ENCODE results near the gene CMPK2.
A peak's percentile ranks its signal among the peaks of the same experiment; 100 is the strongest.

The CMPK2 gene

DNA sequence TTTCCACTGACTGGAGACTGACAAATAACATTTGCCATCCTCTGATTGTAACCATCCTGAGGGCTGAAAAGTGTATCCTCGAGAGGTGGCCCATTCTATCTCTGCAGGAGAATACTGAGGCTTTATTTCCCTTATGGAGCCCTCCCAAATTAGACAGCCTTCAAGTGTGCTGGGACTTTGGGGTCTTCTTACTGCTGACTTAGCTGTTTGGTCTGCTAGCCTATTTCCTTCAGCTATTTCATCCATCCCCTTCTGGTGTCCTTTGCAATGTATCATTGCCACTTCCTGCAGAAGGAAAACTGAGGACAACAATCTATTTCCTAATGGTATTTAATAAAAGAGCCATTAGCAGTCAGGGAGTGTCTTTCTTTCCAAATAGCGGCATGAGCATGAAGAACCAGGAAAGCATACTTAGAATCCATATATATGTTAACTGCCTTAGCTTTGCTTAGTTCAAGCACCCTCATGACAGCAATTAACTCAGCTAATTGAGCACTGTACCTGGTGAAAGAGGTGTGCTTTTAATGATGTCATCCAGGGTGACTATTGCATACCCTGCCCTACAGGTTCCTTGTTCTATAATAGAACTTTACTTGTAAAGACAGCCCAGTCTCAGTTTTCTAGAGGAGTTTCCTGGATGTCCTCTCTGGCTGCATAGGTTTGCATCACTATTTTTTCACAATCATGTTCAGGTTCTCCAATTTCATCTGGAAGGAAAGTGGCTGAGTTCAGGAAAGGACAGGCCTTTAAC lies 24.0 kb downstream of the CMPK2 start:
- no peak for DNase-seq

DNA sequence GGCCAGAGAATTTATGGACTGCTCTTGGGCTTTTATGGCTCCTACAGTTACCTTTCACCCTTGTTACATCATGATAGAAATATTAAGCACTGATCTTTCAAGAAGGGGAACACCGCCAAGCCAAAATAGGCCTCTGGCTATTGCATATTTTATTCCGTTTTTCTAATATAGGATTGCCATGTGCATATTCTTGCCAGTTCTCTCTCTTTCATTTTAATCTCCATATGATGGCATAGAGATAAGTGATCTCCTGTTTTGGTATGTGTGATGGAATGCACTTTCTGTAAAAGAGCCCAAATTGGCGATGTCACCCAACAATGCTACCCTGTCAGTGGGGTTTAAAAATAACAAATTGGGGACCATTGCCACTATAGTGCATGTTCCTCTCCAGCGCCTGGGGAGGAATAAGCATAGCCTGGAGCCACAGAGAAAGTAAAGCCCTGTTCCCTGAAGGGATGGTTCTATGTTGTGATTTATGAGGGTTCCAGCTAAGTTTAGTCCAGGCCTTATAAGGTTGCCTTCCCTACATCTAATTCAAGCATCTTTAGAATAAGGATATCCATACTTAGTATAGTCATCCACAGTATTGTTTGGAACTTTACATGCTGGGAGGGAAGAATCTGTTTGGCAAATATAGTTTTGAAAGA lies 26.9 kb downstream of the CMPK2 start:
- no peak for DNase-seq

DNA sequence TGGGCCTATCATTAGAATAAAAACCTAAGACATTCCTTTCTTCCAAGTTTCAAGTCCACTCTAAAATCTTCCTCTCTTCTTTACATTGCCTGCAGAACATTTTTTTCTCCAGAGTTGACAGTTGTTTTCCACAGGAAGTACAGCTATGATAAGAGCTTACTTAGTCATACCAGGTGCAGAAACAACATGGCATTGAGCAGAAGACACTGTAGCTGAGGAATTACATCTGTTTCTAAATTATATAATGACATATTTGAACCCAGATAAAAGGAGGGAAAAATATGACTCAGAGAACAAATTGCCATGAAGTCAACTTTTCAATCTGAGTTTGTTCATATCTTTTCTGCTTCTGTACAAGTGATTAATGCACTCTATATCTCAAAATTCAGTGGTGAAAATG lies 30.2 kb downstream of the CMPK2 start:
- no peak for DNase-seq

DNA sequence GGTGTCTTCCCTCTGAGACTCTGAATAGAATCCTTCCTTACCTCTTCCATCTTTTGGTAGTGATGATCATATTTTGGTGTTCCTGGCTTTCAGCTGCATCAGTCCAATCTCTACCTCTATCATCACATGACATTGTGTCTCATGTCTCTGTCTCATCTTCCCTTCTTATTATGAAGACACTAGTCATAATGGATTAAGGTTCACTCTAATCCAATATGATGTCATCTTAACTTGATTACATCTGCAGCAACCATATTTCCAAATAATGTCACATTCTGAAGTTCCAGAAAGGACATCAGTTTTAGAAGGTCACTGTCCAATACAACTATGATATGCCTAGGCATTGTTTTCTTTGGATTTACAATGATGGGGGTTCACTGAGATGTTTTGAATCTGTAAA lies 31.5 kb downstream of the CMPK2 start:
- DNase-seq = no peak

DNA sequence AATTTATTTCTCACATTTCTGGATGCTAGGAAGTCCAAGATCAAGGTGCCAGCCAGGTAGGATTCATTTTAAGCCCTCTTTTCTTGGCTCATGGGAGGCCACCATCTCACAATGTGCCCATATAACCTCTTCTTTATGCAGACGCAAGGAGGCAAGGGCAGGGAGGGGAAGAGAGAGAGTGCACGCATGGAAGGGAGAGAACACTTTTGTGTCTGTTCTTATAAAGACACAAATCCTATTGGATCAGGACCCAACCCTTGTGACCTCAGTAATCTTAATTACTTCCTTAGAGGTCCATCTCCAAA lies 32.5 kb downstream of the CMPK2 start:
- DNase-seq = no peak

DNA sequence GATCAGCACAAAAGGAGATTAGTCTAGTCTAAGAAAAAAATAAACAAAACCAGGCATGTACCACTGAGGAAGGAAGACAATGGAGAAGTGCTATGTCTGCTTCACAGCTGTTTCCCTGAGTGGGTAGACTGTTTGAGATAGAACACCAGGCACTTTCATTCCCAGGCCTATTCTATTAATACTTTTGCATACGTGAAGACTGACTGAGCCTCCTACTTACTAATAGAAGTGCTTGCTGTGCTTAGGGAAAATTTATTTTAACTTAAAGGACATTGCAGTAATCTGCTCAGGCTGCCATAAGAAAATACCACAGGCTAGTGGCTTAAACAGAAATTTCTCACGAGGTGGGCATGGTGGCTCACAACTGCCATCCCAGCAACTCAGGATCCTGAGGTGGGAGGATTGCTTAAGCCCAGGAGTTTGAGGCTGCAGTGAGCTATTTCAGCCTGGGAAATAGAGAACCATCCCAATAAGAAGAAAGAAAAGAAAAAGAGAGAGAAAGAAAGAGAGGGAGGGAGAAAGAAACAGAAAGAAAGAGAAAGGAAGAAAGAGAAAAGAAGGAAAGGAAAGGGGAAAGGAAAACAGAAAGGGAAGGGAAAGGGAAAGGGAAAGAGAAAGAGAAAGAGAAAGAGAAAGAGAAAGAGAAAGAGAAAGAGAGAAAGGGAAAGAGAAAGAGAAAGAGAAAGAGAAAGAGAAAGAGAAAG lies 33.0 kb downstream of the CMPK2 start:
- DNase-seq = no peak

DNA sequence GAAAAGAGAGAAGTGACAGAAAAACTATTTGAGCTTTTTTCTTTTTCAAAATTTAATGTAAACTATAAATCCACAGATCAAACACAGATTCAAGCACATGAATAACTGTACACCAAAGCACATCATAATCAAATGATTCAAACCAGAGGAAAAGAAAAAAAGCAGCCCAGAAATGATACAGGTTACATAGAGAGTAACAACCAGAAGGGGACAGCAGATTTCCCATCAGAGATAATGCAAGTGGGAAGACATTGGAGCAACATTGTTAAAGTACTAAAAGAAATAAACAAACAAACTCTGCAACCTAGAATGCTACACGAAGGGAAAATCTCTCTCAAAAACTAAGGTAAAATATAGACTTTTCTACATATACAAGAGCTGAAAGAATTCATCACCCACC lies 34.5 kb downstream of the CMPK2 start:
- DNase-seq = no peak

DNA sequence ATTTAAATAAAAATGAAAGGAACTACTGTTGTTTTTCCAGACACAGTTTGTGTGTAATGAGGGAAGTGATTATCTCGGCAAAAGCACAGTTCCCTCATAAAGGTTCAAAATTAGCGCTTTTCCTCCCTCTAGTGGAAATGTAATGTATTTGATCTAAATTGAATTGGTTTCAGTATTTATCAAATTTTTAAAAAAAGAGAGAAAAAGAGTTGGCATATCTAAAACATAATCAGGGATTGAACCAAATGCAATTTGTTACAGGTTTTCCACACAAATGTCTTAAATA lies 37.5 kb downstream of the CMPK2 start:
- DNase-seq = peak; percentile 58 to 79

DNA sequence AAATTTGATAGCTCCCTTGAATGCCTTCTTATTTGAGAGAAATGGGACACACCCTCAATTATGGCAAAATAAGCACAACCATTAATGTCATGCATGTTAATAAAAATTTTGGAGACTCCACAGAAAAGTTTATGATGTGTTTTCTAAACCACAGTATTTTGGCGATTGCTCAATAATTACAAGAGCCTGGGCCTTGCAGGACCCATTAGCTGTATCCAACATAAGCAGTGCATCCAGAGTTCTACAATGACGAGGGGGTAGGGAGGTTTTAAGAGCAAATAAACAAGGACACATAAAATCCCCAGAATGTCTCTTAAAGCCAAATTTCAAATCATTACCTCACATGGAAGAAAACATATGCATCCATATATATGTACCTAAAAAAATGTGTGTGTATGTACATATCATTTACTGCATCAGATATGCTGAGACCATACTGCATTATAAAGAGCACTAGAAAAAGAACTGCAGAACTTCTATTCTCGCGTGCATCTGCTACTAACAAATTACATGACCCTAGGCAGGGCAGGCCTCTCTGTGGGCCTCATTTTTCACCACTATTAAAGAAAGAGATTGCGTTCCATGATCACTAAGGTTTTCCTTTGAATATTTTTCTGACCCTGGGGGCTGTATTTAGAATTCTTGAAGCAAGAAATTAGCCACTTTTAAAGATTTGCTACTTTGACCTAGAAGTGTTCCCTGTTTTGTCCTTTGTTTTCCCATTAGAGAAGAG lies 38.0 kb downstream of the CMPK2 start:
- DNase-seq = peak in 1 of 2 experiments; percentile 9

DNA sequence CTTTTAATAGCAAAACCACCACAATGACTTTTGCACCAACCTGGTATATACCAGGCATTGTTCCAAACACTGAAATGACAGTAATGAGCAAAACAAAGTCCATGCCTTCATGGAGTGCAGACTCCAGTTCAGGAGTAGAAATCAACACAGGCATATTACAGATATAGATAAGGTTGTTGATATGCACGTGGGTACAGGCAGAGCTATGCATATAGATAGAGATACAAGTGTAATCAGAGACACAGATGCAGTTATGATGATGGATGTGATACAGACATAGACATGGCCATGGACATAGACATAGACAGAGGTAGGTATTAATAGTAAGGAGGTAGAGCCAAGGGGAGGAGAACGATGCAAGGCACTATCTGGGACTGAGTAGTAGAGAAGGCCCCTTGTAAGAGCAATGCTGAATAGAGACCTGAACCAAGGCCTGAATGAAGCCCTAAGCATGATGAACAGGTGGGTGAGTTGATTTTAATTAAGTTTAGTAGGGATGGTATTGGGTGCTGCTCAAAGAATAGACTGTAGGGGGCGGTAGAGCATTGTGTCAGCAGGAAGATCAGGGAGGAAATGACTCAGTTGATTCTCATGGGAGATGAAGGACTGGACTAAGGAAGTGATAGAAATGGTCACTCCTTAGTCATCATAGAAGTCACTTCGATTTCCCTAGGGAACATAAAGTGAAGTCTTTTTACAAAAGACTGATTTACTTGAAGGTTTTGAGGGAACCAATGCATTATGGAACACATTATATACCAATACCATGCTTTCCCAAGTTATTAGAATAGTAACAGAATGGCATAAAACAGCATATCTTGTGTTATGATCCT lies 39.4 kb downstream of the CMPK2 start:
- DNase-seq = peak; percentile 18 to 45

DNA sequence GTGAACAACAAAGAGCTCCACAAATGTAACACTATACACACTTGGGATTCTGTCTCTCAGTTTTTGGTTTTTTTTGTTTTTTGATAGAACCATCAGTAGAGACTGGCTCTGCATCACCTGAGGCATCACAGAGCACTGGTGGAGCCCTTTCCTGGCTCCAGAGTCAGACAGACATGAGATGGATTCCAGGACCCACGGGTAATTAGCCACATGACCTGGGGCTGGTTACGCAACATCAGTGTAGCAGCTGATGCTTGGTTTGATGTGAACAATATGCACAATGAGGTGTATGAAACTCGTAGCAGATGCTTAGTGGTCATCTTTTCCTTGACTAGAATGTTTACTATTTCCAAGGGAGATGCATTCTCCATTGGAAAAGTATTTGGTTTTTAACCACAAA lies 40.7 kb downstream of the CMPK2 start:
- no peak for DNase-seq

DNA sequence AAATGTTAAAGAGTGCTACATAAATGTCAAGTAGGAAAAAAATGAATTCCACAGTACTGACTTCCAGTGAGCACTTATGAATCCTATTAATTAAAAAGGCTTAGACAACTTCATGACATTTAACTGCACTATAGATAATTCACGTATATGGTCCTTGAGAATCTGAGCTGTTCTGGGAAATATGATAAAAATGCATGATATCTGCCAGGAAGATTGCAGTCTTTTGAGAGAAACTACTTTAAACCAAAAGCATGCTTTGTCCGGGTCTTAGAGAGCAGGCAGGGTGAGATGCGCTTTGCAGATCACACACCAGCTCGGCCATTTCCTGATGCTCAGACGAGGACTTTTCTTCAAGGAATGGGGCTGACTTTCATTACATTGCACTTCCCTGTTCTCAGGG lies 42.6 kb downstream of the CMPK2 start:
- no peak for DNase-seq

DNA sequence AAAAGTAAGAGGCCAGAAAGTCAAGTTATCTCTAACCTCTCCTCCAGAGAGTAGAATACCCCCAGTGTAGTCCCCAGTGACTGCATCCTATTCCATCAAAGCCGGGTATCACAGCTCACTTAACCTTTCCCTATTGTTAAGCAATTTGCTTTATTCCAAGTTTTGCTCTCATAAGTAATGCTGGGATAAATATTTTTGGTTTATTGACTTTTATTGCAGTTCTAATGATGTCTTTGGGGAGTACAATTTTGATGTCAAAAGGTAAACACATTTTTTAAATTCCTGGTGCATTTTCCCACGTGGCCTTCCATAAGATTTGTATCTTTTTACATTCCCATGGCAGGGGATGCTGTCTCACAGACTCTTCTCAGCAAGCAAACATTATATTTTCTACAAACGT lies 43.3 kb downstream of the CMPK2 start:
- no peak for DNase-seq

DNA sequence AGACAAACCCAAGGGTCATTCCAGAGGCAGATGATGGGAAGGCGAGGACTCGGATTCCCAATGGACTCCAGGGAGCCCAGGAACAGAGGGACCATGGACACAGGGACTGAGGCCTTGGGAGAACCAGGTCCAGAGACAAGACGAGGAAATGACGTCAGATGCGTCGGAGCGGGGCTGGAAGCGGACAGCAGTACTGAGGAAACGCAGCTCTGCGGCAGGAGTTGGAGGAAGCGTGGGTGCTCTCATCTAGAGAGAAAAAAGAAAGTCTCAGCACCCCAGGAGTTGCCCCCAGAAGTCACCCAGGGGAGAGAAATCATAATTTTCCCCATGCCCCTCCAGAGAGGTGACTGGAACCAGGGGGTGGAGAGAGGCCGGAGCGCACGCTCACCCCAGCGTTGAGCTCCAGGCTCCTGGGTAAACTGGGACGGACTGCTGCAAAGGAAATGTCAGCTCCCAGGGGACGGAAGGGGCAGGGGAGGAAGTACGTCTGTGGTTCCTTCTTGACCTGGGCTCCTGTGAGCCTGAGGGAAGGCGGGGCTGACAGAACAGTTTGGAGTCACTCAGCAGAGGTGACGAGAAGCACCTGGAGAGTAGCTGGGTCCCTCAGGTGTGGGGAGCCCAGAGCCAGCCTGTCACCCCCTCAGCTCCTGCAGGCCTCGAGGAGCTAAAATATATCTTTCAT lies 44.7 kb downstream of the CMPK2 start:
- DNase-seq = no peak

DNA sequence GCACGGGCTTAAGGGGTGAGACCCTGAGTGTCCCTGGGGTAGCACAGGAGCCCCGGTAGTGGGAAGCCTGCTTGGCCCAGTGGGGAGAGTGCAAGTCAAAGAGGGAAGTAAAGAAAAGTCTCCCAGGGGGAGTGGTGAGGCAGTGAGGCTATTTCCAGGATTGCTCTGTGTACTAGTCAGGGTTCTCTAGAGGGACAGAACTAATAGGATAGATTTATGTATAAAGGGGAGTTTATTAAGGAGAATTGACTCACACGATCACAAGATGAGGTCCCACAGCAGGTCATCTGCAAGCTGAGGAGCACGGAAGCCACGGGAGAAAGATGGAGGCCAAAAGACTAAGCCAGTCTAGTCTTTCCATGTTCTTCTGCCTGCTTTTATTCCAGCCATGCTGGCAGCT lies 45.5 kb downstream of the CMPK2 start:
- DNase-seq = no peak

DNA sequence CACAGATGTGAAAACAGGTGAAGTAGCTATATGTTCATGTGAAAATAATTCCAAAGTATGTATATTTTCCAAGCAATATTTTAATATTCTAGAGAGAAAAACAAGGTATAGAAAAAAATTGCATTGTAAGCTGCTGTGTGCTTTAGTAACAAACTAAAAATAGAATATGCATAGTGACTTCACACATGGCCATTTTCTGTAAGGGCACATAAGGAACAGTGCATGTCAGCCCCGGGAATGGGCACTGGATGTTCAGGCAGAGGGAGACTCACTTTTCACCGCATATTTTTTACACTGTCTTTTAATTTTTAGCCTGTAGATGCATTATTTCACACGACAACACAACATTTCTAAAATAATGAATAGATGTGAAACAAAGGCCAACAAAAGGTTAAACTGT lies 46.0 kb downstream of the CMPK2 start:
- DNase-seq = no peak

DNA sequence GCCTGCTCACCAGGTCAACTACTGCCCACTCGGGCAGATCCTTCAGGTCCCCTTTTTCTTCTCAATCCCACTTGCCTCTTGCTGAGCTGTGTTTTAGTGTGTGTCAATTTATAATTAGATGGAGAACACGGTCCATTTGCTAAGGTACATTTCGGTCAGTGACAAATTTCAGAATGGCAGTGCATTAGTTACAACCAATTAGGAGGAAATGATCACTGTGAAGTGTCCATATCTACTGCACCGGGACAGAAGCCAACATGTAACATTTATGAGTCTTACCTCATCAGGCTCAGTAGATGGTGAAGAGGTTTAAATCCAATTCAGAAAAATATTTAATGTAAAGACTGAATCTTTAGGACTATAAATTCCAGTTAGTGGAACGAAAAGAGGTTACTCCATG lies 47.7 kb downstream of the CMPK2 start:
- peak in 1 of 2 experiments; percentile 25 for DNase-seq

DNA sequence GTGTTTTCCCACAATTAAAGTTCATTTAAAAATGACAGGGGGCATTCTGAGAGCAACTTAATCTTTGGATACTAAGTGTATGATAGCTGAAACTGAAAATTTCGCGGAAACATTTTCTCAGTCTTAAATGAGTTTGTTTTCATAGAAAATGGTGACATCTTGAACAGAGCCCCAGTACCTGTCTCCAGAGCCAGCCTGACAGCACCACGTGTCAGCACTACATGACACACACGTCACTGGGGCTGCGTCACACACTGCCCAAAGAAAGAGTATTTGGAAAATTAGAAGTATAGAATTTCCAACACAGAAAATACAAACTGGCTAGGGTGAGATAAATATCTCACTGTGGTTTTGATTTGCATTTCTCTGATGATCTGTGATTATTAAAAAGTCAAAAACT lies 50.8 kb downstream of the CMPK2 start:
- no peak for DNase-seq

DNA sequence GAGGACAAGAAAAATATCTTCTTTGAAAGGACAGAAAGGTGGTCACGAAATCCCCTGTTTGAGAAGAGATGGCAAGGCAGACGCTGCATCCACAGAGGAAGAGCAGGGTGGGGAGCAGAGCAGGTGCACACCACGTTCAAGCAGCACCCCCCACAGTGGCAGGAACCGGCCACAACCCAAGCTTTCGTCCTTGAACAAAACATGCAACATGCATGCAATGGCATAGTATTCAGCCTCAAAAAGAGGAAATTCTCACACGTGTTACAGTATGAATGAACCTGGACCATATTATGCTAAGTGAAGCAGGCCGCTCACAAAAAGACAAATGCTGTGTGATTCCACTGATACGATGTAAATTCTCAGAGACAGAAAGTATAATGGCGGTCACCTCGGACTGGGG lies 51.4 kb downstream of the CMPK2 start:
- no peak for DNase-seq

DNA sequence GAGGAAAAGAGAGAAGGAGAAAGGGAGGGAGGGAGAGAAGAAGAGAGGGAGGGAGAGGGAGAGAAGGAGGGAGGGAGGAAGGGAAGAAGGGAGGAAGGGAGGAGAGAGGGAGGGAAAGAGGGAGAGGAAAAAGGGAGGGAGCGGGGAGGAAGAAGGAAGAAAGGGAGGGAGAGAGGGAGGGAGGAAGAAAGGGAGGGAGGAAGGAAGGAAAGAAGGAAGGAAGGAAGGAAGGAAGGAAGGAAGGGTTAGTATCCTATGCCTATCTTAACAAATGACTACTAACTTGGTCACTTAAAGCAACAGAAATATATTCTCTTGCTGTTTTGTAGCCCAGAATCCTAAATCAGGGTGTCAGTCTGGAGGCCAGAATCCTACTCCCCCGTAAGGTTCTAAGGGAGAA lies 52.1 kb downstream of the CMPK2 start:
- DNase-seq = no peak

DNA sequence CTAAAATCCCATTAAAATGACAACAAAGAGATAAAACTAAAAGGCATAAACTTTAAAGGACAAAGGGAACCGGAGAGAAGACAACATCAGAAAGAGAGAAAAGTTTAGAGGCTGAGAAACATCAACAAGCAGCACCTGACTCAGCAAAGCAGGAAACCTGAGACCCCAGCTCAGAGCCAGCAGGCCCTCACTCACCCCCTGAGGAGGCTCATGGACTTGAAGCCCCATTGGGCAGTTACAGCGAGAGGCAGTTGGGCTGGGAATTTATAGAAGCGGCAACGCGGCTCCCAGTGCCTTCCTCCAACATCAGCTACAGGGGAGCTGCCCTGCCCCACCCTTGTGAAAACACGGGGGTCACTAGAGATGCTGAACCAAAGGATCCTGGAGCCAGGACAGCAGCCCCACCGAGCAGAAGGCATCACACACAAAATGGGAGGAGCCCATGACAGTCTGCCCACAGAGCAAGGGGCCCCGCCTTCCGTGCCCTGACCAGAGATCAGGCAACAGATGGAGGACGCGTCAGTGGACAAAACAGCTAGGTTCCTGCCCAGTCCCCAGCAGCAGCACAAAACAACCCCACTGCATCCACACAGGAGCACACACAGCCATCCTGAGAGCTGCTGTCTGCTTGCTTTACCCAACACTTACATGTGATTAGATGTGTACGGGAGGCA lies 52.7 kb downstream of the CMPK2 start:
- DNase-seq = no peak

DNA sequence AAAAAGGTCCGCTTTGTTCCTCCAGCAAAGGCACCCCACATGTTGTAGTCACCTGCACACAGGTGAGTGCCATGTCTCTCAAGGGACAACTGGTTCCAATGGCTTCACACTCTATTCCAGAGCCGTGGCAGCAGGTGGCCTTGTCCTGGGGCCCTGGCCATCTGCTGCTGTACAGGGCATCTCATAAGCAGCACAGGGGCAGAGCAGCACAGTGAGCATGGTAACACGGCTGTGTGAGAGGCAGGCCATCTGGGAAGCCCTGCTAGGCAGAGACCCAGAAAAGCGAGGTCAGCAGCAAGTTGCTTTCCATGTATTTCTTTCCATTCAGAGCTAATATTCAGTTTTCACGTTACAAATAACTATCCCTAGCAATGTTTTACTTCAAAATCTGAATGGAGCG lies 54.7 kb downstream of the CMPK2 start:
- DNase-seq = no peak

Measured in NCI-H2081 (cell line).